HepG2 (cell line): Measurements from ENCODE around the gene PLCG2.

ENCODE experiments used
- CHD2 ChIP-seq: IDR thresholded peaks from 2 replicates; pipeline ENCODE4 v1.6.1; 2011; ENCODE audit warnings: low read depth, low read length, improper control_type of control experiment
- CTCF ChIP-seq: sonication (generic); formaldehyde crosslinking; IDR thresholded peaks from 2 replicates; pipeline ENCODE4 v1.5.0; 2020; ENCODE audit warnings: mild to moderate bottlenecking, missing genetic modification reagents, moderate library complexity
- DR1 ChIP-seq: sonication (generic); formaldehyde crosslinking; IDR thresholded peaks from 2 replicates; pipeline ENCODE4 v1.8.0; 2021; ENCODE audit warnings: mild to moderate bottlenecking, missing genetic modification reagents, inconsistent platforms
- GPN1 ChIP-seq: sonication (generic); formaldehyde crosslinking; IDR thresholded peaks from 2 replicates; pipeline ENCODE4 v1.5.1; 2020; ENCODE audit warnings: missing genetic modification reagents, borderline replicate concordance
- NFIC ChIP-seq: IDR thresholded peaks from 2 replicates; pipeline ENCODE4 v1.6.1; 2012; ENCODE audit warnings: mild to moderate bottlenecking, low read length, inconsistent platforms
- PLRG1 ChIP-seq: fragments of 450-650 bp; conservative IDR thresholded peaks from 2 replicates; pipeline ENCODE4 v1.6.1; 2016
- POLR2A ChIP-seq, 2 experiments: IDR thresholded peaks; 2 replicates each; pipeline ENCODE4 v1.6.1; 2011; ENCODE audit warnings: low read depth in 2 of 2, low read length in 2 of 2, mild to moderate bottlenecking in 1 of 2, moderate library complexity in 1 of 2; ENCODE audit not compliant: insufficient read depth in 1 of 2
- SNAPC2 ChIP-seq: sonication (generic); formaldehyde crosslinking; IDR thresholded peaks from 2 replicates; pipeline ENCODE4 v1.8.1; 2022; ENCODE audit warnings: mild to moderate bottlenecking, missing genetic modification reagents
- ZBTB33 ChIP-seq: sonication (generic); formaldehyde crosslinking; IDR thresholded peaks from 2 replicates; pipeline ENCODE4 v1.4.0; 2020; ENCODE audit warnings: missing genetic modification reagents

GRCh38 chr16:81810894-81811538, 31.9 kb downstream of the PLCG2 start:
- TF ChIP-seq CHD2 (no peak), GPN1 (CRISPR knock-in tag) (no peak), CTCF (no peak), POLR2A (IDR thresholded peaks at IDR 0.05; ENCODE audit: insufficient read depth in 1 of 2, low read depth in 2 of 2, low read length in 2 of 2) (no peak), PLRG1 (no peak), ZBTB33 (no peak), DR1 (CRISPR knock-in tag) (no peak), SNAPC2 (CRISPR knock-in tag) (no peak), NFIC (no peak)
